NCI-H2227 (cell line): Measurements from ENCODE around the gene MZT2A.
"Not testable (repeated sequence)": the region's sequence is repeated elsewhere in the genome, so short reads cannot be mapped to it uniquely, and the experiment has no call there.

Source experiments
- DNase-seq: peaks from one replicate; lab custom pipeline; 2025; ENCODE audit not compliant: unreplicated experiment; lab: John Stamatoyannopoulos, UW

The MZT2A gene

GRCh38 chr2:131467722-131468121 is 24.5 kb downstream of the MZT2A start:
- not testable (repeated sequence) for DNase-seq

- not testable (repeated sequence) for DNase-seq
Observed at GRCh38 chr2:131454914-131455313, 37.3 kb downstream of the MZT2A start.

- DNase-seq, result not testable (repeated sequence)
Observed at GRCh38 chr2:131451265-131451949, 40.8 kb downstream of the MZT2A start.

GRCh38 chr2:131447981-131448380 is 44.2 kb downstream of the MZT2A start:
- DNase-seq, result not testable (repeated sequence)

- DNase-seq, result no peak
Observed at GRCh38 chr2:131445896-131446295, 46.3 kb downstream of the MZT2A start.

- not testable (repeated sequence) for DNase-seq
Observed at GRCh38 chr2:131445515-131445797, 46.7 kb downstream of the MZT2A start.

GRCh38 chr2:131444736-131445514 is 47.3 kb downstream of the MZT2A start:
- not testable (repeated sequence) for DNase-seq

GRCh38 chr2:131440742-131441468 is 51.3 kb downstream of the MZT2A start:
- not testable (repeated sequence) for DNase-seq
